SJSA1 (cell line): Measurements from ENCODE around the gene TSTD1. TPM values are rescaled to one million over a fixed set of nuclear protein-coding genes. Genes with fewer than 3 reads are reported as not detected.

Source experiments
- DNase-seq, 2 experiments: peaks; one replicate each; pipeline ENCODE4 v3.0.0-alpha.2; 2015 to 2020; ENCODE audit warnings: low spot score in 2 of 2, low read depth in 1 of 2
- H3K27ac ChIP-seq: fragments of 250-450 bp; sonication (Bioruptor Pico); 2 replicates; pipeline ENCODE4 v1.5.1; 2020; ENCODE audit warnings: mild to moderate bottlenecking, moderate library complexity
- H3K27me3 ChIP-seq: fragments of 250-450 bp; sonication (Bioruptor Pico); replicated peaks from 2 replicates; pipeline ENCODE4 v1.5.1; 2020; ENCODE audit warnings: mild to moderate bottlenecking, moderate library complexity
- H3K36me3 ChIP-seq: fragments of 250-450 bp; sonication (Bioruptor Pico); 2 replicates; pipeline ENCODE4 v1.5.1; 2020; ENCODE audit warnings: mild to moderate bottlenecking
- H3K4me1 ChIP-seq: fragments of 250-450 bp; sonication (Bioruptor Pico); replicated peaks from 2 replicates; pipeline ENCODE4 v1.6.1; 2021; ENCODE audit warnings: mild to moderate bottlenecking
- H3K4me3 ChIP-seq: fragments of 250-450 bp; sonication (Bioruptor Pico); 2 replicates; pipeline ENCODE4 v1.5.1; 2020; ENCODE audit warnings: mild to moderate bottlenecking
- H3K9me3 ChIP-seq: fragments of 250-450 bp; sonication (Bioruptor Pico); replicated peaks from 2 replicates; pipeline ENCODE4 v1.5.1; 2020; ENCODE audit warnings: mild to moderate bottlenecking
- total RNA-seq: library from RNA; depleted of rRNA; stranded (reverse); fragments of >200 nt; shearing (Covaris generic); gene quantifications from 2 replicates; pipeline ENCODE4 v1.2.3, GENCODE V29; 2014; rRNA removed

Gene TSTD1
- total RNA-seq = 3.1 TPM in 1 of 2 replicates, not detected in the other

GRCh38 chr1:161038523-161039153 lies at the start of gene TSTD1:
TSS of gene TSTD1 (minus strand) at chr1:161038964. CDS start at chr1:161038889, 75 bp downstream.
- DNase-seq = no peak
- no peaks in the 10 kb centered on the region for H3K4me1 ChIP-seq
- H3K4me3 ChIP-seq = no peak within 1 kb of the TSS
- H3K27ac ChIP-seq = no peak within 1 kb of the TSS
- H3K9me3 ChIP-seq = no peaks in the 10 kb centered on the region
- H3K27me3 ChIP-seq = no peaks in the 10 kb centered on the region
- H3K36me3 ChIP-seq = peaks cover 57% of the 10 kb centered on the region

GRCh38 chr1:161086457-161086856 lies 47.7 kb upstream of the TSTD1 start:
- peaks cover 36% of the 10 kb centered on the region for H3K4me1 ChIP-seq
- no peaks in the 10 kb centered on the region for H3K27me3 ChIP-seq
- no peak for DNase-seq
- no peak overlapping the region for H3K27ac ChIP-seq
- no peak overlapping the region for H3K4me3 ChIP-seq
- no peaks in the 10 kb centered on the region for H3K9me3 ChIP-seq
- H3K36me3 ChIP-seq = no peaks in the 10 kb centered on the region

- no peaks in the 10 kb centered on the region for H3K9me3 ChIP-seq
- H3K4me3 ChIP-seq = no peak overlapping the region
- H3K27ac ChIP-seq = no peak overlapping the region
- no peaks in the 10 kb centered on the region for H3K36me3 ChIP-seq
- H3K27me3 ChIP-seq = no peaks in the 10 kb centered on the region
- DNase-seq = peak; percentile 42 to 67
- peaks cover 36% of the 10 kb centered on the region for H3K4me1 ChIP-seq
These were observed 46.4 kb upstream of the TSTD1 start for GRCh38 chr1:161085165-161085564.

GRCh38 chr1:161084597-161084988 lies 45.8 kb upstream of the TSTD1 start:
- no peaks in the 10 kb centered on the region for H3K9me3 ChIP-seq

GRCh38 chr1:161083748-161084596 lies 45.2 kb upstream of the TSTD1 start:
- H3K36me3 ChIP-seq = no peaks in the 10 kb centered on the region
- H3K4me3 ChIP-seq = no peak overlapping the region
- peaks cover 36% of the 10 kb centered on the region for H3K4me1 ChIP-seq
- no peaks in the 10 kb centered on the region for H3K27me3 ChIP-seq
- no peak overlapping the region for H3K27ac ChIP-seq
- no peak for DNase-seq
- H3K9me3 ChIP-seq = no peaks in the 10 kb centered on the region

More at GRCh38 chr1:161084597-161084988, 45.8 kb upstream of the TSTD1 start:
- Histone ChIP-seq H3K36me3 (no peaks in the 10 kb centered on the region), H3K4me1 (peaks cover 36% of the 10 kb centered on the region), H3K4me3 (no peak overlapping the region), H3K27me3 (no peaks in the 10 kb centered on the region), H3K27ac (no peak overlapping the region)
- DNase-seq = no peak

GRCh38 chr1:161082996-161083747 lies 44.4 kb upstream of the TSTD1 start:
- Histone ChIP-seq H3K9me3 (no peaks in the 10 kb centered on the region), H3K4me3 (no peak overlapping the region), H3K4me1 (peaks cover 36% of the 10 kb centered on the region), H3K27ac (0 out of 2 replicates have a peak overlapping the region, but pooled peaks have one; percentile 5), H3K36me3 (no peaks in the 10 kb centered on the region), H3K27me3 (no peaks in the 10 kb centered on the region)
- peak; percentile 76 to 91 for DNase-seq

- Histone ChIP-seq H3K27me3 (no peaks in the 10 kb centered on the region), H3K27ac (no peak overlapping the region), H3K9me3 (no peaks in the 10 kb centered on the region), H3K36me3 (no peaks in the 10 kb centered on the region), H3K4me3 (no peak overlapping the region), H3K4me1 (peaks cover 36% of the 10 kb centered on the region)
- no peak for DNase-seq
These were observed 43.7 kb upstream of the TSTD1 start for GRCh38 chr1:161082483-161082882.

- peaks cover 36% of the 10 kb centered on the region for H3K4me1 ChIP-seq
- H3K27me3 ChIP-seq = no peaks in the 10 kb centered on the region
- H3K4me3 ChIP-seq = no peak overlapping the region
- no peaks in the 10 kb centered on the region for H3K9me3 ChIP-seq
- H3K36me3 ChIP-seq = no peaks in the 10 kb centered on the region
- H3K27ac ChIP-seq = no peak overlapping the region
- DNase-seq = no peak
These were observed 42.8 kb upstream of the TSTD1 start for GRCh38 chr1:161081519-161081918.

GRCh38 chr1:161080441-161081405 lies 42.0 kb upstream of the TSTD1 start:
- no peak overlapping the region for H3K27ac ChIP-seq
- no peaks in the 10 kb centered on the region for H3K27me3 ChIP-seq
- no peak for DNase-seq
- H3K9me3 ChIP-seq = no peaks in the 10 kb centered on the region
- peaks cover 30% of the 10 kb centered on the region for H3K4me1 ChIP-seq
- H3K36me3 ChIP-seq = no peaks in the 10 kb centered on the region
- H3K4me3 ChIP-seq = no peak overlapping the region

GRCh38 chr1:161079436-161080110 lies 40.8 kb upstream of the TSTD1 start:
- Histone ChIP-seq H3K9me3 (no peaks in the 10 kb centered on the region), H3K4me1 (peaks cover 19% of the 10 kb centered on the region), H3K27me3 (no peaks in the 10 kb centered on the region), H3K27ac (no peak overlapping the region), H3K36me3 (no peaks in the 10 kb centered on the region), H3K4me3 (no peak overlapping the region)
- DNase-seq = no peak

GRCh38 chr1:161077426-161077825 lies 38.7 kb upstream of the TSTD1 start:
- H3K27me3 ChIP-seq = no peaks in the 10 kb centered on the region
- H3K9me3 ChIP-seq = no peaks in the 10 kb centered on the region
- no peak overlapping the region for H3K27ac ChIP-seq

GRCh38 chr1:161076410-161076809 lies 37.6 kb upstream of the TSTD1 start:
- H3K27me3 ChIP-seq = no peaks in the 10 kb centered on the region
- H3K36me3 ChIP-seq = no peaks in the 10 kb centered on the region
- no peaks in the 10 kb centered on the region for H3K4me1 ChIP-seq
- DNase-seq = no peak
- H3K4me3 ChIP-seq = no peak overlapping the region
- H3K27ac ChIP-seq = no peak overlapping the region
- no peaks in the 10 kb centered on the region for H3K9me3 ChIP-seq

More at GRCh38 chr1:161077426-161077825, 38.7 kb upstream of the TSTD1 start:
- no peak overlapping the region for H3K4me3 ChIP-seq
- no peak for DNase-seq
- H3K36me3 ChIP-seq = no peaks in the 10 kb centered on the region
- H3K4me1 ChIP-seq = no peaks in the 10 kb centered on the region
